Ovary (tissue), 3 donors: ENCODE measurements around the gene GPBP1.

Experiments used
- CTCF ChIP-seq, 3 donors: fragments of 450-650 bp in 2 of 3; fragments of 200-600 bp in 1 of 3; IDR thresholded peaks; one replicate each; pipeline versions ENCODE4 v1.5.1 to v1.8.0; 2016 to 2022; ENCODE audit warnings: antibody characterized with exemption in 3 of 3, mild to moderate bottlenecking in 1 of 3
- EP300 ChIP-seq: sonication (generic); formaldehyde crosslinking; IDR thresholded peaks from one replicate; pipeline ENCODE4 v1.6.1; 2017; ENCODE audit warnings: antibody characterized with exemption
- POLR2A ChIP-seq: fragments of 450-650 bp; IDR thresholded peaks from one replicate; pipeline ENCODE4 v1.6.1; 2017; ENCODE audit warnings: antibody characterized with exemption, mild to moderate bottlenecking, moderate library complexity
- donor health status: DM: no; HTN: no; CAD: no.

- TF ChIP-seq CTCF (IDR thresholded peaks at IDR 0.05) = no peak
- no peak for TF ChIP-seq EP300
- no peak for TF ChIP-seq POLR2A
Observed at GRCh38 chr5:57280853-57281252, 107.0 kb downstream of the GPBP1 start.
